IMR-90 (cell line): ENCODE results near the gene RASGRP2. TPM values are rescaled to one million over a fixed set of nuclear protein-coding genes. Genes with fewer than 3 reads are reported as not detected.

Experiments
- ATAC-seq: fragments of 200-7000 bp; cut with Tn5 transposase; 2 replicates; pipeline ENCODE4 v1.9.1; 2020; ENCODE audit warnings: low read depth, mild to moderate bottlenecking, moderate library complexity
- BruUV-seq: library from RNA; stranded (reverse); fragments of 400-500 nt; replicated peaks from 2 replicates; lab custom pipeline; 2021; lab: Mats Ljungman, UMichigan
- CTCF ChIA-PET: fragments of 300-600 bp; formaldehyde crosslinking; extraction: SDS; loops from one replicate; lab custom pipeline; 2021; ENCODE audit warnings: antibody characterized with exemption; lab: Yijun Ruan, JAX
- POLR2A ChIA-PET: fragments of 300-600 bp; sonication (Branson Sonifier 250); formaldehyde crosslinking; loops from one replicate; lab custom pipeline; 2022; ENCODE audit warnings: antibody characterized with exemption; ENCODE audit not compliant: unreplicated experiment; lab: Charles Lee
- DNase-seq: peaks from one replicate; pipeline ENCODE4 v3.0.0; 2013
- H2AFZ ChIP-seq: replicated peaks from 2 replicates; pipeline ENCODE3; 2013; ENCODE audit warnings: low read length, mild to moderate bottlenecking; ENCODE audit not compliant: poor library complexity
- H2AK5ac ChIP-seq: 2 replicates; pipeline ENCODE4 v1.6.1; 2013; ENCODE audit warnings: low read depth, low read length, inconsistent platforms
- H2AK9ac ChIP-seq: replicated peaks from 2 replicates; pipeline ENCODE3; 2013; ENCODE audit warnings: mild to moderate bottlenecking, low read depth, low read length, moderate library complexity; ENCODE audit not compliant: poor library complexity
- H2BK120ac ChIP-seq: 2 replicates; pipeline ENCODE4 v1.6.1; 2013; ENCODE audit warnings: low read depth, low read length, inconsistent platforms
- H2BK15ac ChIP-seq: 3 replicates; pipeline ENCODE4 v1.6.1; 2013; ENCODE audit warnings: low read depth, low read length, inconsistent platforms
- H2BK20ac ChIP-seq: 2 replicates; pipeline ENCODE4 v1.6.1; 2013; ENCODE audit warnings: low read depth, mild to moderate bottlenecking, inconsistent platforms, low read length, moderate library complexity
- H2BK5ac ChIP-seq: 2 replicates; pipeline ENCODE4 v1.6.1; 2013; ENCODE audit warnings: mild to moderate bottlenecking, low read depth, low read length, inconsistent platforms; ENCODE audit not compliant: poor library complexity, severe bottlenecking
- H3K14ac ChIP-seq: replicated peaks from 2 replicates; pipeline ENCODE4 v1.6.1; 2013; ENCODE audit warnings: low read depth, low read length, inconsistent platforms
- H3K18ac ChIP-seq: 2 replicates; pipeline ENCODE4 v1.6.1; 2013; ENCODE audit warnings: low read depth, low read length, control low read depth
- H3K23ac ChIP-seq: 2 replicates; pipeline ENCODE4 v1.6.1; 2013; ENCODE audit warnings: low read depth, low read length, inconsistent platforms
- H3K27ac ChIP-seq: 2 replicates; pipeline ENCODE4 v1.5.1; 2013; ENCODE audit warnings: mild to moderate bottlenecking, control low read depth, low read length; ENCODE audit not compliant: insufficient read depth
- H3K27me3 ChIP-seq: 2 replicates; pipeline ENCODE4 v1.6.1; 2013; ENCODE audit warnings: low read length; ENCODE audit not compliant: control insufficient read depth, insufficient read depth
- H3K36me3 ChIP-seq: 2 replicates; pipeline ENCODE4 v1.6.1; 2013; ENCODE audit warnings: low read length, mixed read lengths; ENCODE audit not compliant: control insufficient read depth, insufficient read depth
- H3K4ac ChIP-seq: 2 replicates; pipeline ENCODE4 v1.6.1; 2013; ENCODE audit warnings: low read depth, low read length, inconsistent platforms
- H3K4me1 ChIP-seq: 2 replicates; pipeline ENCODE4 v1.6.1; 2013; ENCODE audit warnings: low read length, mixed read lengths; ENCODE audit not compliant: control insufficient read depth, insufficient read depth
- H3K4me2 ChIP-seq: 2 replicates; pipeline ENCODE4 v1.6.1; 2013; ENCODE audit warnings: low read depth, mild to moderate bottlenecking, control low read depth, low read length, moderate library complexity
- H3K4me3 ChIP-seq: 2 replicates; pipeline ENCODE4 v1.5.1; 2013; ENCODE audit warnings: low read depth, mild to moderate bottlenecking, control low read depth, low read length, moderate library complexity; ENCODE audit not compliant: insufficient read depth
- H3K56ac ChIP-seq: 2 replicates; pipeline ENCODE4 v1.6.1; 2013; ENCODE audit warnings: low read length, inconsistent platforms; ENCODE audit not compliant: insufficient read depth; ENCODE audit errors: extremely low read depth
- H3K79me1 ChIP-seq, 2 experiments: 2 replicates each; pipeline ENCODE4 v1.6.1; 2013; ENCODE audit warnings: low read length in 2 of 2, inconsistent platforms in 1 of 2, low read depth in 1 of 2
- H3K9ac ChIP-seq: 2 replicates; pipeline ENCODE4 v1.6.1; 2013; ENCODE audit warnings: low read depth, low read length, control low read depth
- H3K9me1 ChIP-seq: 2 replicates; pipeline ENCODE4 v1.6.1; 2013; ENCODE audit warnings: low read length, inconsistent platforms; ENCODE audit not compliant: insufficient read depth
- H3K9me3 ChIP-seq: 2 replicates; pipeline ENCODE4 v1.6.1; 2013; ENCODE audit warnings: low read length; ENCODE audit not compliant: control insufficient read depth, insufficient read depth
- H4K20me1 ChIP-seq: 2 replicates; pipeline ENCODE4 v1.6.1; 2013; ENCODE audit warnings: low read length, inconsistent platforms; ENCODE audit not compliant: insufficient read depth
- H4K5ac ChIP-seq: 2 replicates; pipeline ENCODE4 v1.6.1; 2013; ENCODE audit warnings: mild to moderate bottlenecking, low read depth, low read length, control low read depth
- H4K8ac ChIP-seq, 2 experiments: 2 replicates each; pipeline ENCODE4 v1.6.1; 2013; ENCODE audit warnings: low read depth in 2 of 2, low read length in 2 of 2, control low read depth in 1 of 2, inconsistent platforms in 1 of 2
- H4K91ac ChIP-seq: 2 replicates; pipeline ENCODE4 v1.6.1; 2013; ENCODE audit warnings: low read depth, low read length, inconsistent platforms; ENCODE audit not compliant: insufficient read depth
- ELK1 ChIP-seq: fragments of 150-350 bp; IDR thresholded peaks from 2 replicates; pipeline ENCODE4 v1.6.1; 2016; ENCODE audit warnings: low read depth, mild to moderate bottlenecking, low read length, moderate library complexity, borderline replicate concordance
- MAFK ChIP-seq: IDR thresholded peaks from 2 replicates; pipeline ENCODE4 v1.6.1; 2012; ENCODE audit warnings: low read depth, low read length, improper control_type of control experiment
- POLR2A ChIP-seq: IDR thresholded peaks from 2 replicates; pipeline ENCODE4 v1.6.1; 2012; ENCODE audit warnings: mild to moderate bottlenecking, low read depth, low read length
- RCOR1 ChIP-seq: IDR thresholded peaks from 2 replicates; pipeline ENCODE4 v1.6.1; 2012; ENCODE audit warnings: mild to moderate bottlenecking, low read length, improper control_type of control experiment; ENCODE audit not compliant: insufficient replicate concordance
- WGBS, 2 experiments: methylation state at CpG; one replicate each; pipeline versions ENCODE4 v1.1.5 to v1.1.7; 2013; ENCODE audit warnings: missing lambda C conversion rate in 2 of 2; ENCODE audit not compliant: insufficient read length in 1 of 2; ENCODE audit errors: extremely low coverage in 2 of 2; 5-methylcytosine and 5-hydroxymethylcytosine counted together
- dilution Hi-C: fragments of 300-500 bp; cut with HindIII; formaldehyde crosslinking; loops from one replicate; pipeline ENCODE4 v1.14.3; 2018; ENCODE audit warnings: low sequenced_read_pairs; ENCODE audit not compliant: unreplicated experiment
- in situ Hi-C: fragments of 300-500 bp; cut with MboI; formaldehyde crosslinking; loops from 3 replicates; pipeline ENCODE4 v1.14.3; 2019; ENCODE audit warnings: low sequenced_read_pairs, inconsistent platforms, mixed read lengths
- intact Hi-C: fragments of 100-400 bp; cut with micrococcal nuclease; formaldehyde crosslinking; loops from 2 replicates; pipeline ENCODE4 v1.10.0; 2022
- polyA plus RNA-seq, 3 experiments: library from polyadenylated mRNA; depleted of rRNA; stranded (reverse); fragments of >200 nt; gene quantifications; 2 replicates each; pipeline ENCODE4 v1.2.3, GENCODE V29; 2012; ENCODE audit warnings: low replicate concordance in 1 of 3
- total RNA-seq: library from RNA; depleted of rRNA; stranded (reverse); fragments of >200 nt; gene quantifications from 2 replicates; pipeline ENCODE4 v1.2.3, GENCODE V29; 2012

RASGRP2 gene
- total and polyA plus RNA-seq, 2 of the 4 experiments (the other 2 are of a cell fraction) = 1.2 TPM; not detected in 1

DNA sequence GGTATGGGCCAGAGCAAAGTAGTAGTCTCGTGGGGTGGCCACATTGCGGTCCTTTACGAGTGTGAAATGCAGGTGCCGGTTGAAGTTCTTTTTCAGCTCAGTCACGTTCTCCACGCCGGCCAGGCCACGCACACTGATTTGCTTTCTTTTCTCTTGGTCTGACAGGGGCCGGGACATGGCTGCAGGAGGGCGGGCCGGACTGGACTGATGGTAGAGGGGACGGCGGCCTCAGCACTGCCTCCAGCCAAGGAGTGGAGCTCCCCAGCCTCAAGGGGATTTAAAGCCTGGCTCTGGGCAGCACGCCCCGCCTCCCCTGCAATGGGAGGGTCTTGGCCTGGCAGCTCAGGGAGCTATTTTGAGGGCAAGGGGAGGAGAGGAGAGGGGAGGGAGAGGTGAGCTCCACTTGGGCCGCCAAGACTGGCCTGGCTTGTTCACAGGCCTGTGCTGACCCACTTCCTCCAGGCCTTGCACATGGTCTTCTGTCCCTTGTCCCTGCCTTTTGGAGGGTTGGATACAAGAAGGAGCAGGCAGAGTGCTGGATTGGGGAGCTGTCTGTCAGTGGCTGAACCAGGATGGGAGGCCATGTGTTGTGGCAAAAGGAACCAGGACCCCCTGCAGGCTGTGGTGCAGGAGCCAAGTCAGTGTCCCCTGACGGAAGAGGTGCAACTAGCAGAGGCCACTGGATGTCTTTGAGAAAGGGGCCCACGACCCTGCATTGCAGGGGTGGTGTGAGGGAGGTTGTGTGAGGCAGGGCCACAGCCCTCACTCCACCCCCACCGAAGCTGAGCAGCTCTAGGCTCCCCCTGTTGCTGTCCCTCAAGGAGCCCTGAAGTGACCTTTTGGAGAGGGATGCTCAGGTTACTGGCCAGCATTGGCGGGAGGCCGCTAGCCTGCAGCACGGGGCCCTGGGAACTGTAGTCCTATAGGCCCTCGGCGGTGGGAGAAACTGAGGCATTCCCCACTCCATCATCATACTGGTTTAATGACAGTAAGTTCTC is 16.1 kb upstream of the RASGRP2 start, which contains the start of gene PYGM:
Gene PYGM (minus strand): TSS at position 253 of the 998 bp plus-strand sequence. CDS start 76 bp downstream, at position 177.
- ATAC-seq (peak; percentile 30), DNase-seq (no peak)
- dilution Hi-C loops = no loop called here
- Histone ChIP-seq H4K5ac (no peak within 1 kb of the TSS), H4K91ac (no peak within 1 kb of the TSS), H2BK15ac (no peak within 1 kb of the TSS), H2AK5ac (no peak within 1 kb of the TSS), H3K18ac (no peak within 1 kb of the TSS), H2AFZ (peak within 1 kb of the TSS; percentile 54), H3K9me1 (peaks cover 14% of the 10 kb centered on the region; the same call in 1 of the 2 replicates), H2BK120ac (no peak within 1 kb of the TSS), H3K4me2 (no peak within 1 kb of the TSS), H2BK5ac (no peak within 1 kb of the TSS), H3K4me1 (peaks cover 18% of the 10 kb centered on the region), H3K23ac (no peak within 1 kb of the TSS), H3K14ac (no peak within 1 kb of the TSS), H3K36me3 (peaks cover 31% of the 10 kb centered on the region), H3K27ac (no peak within 1 kb of the TSS), H2BK20ac (no peak within 1 kb of the TSS), H3K9me3 (no peaks in the 10 kb centered on the region), H3K9ac (no peak within 1 kb of the TSS), H4K20me1 (peaks cover 33% of the 10 kb centered on the region), H2AK9ac (peak within 1 kb of the TSS; percentile 39), H3K79me1 (peaks cover 10 to 33% of the 10 kb centered on the region in 2 experiments; a peak in 3 of 4 replicates), H3K4me3 (no peak within 1 kb of the TSS), H3K27me3 (no peaks in the 10 kb centered on the region), H4K8ac (no peak within 1 kb of the TSS), H3K4ac (no peak within 1 kb of the TSS), H3K56ac (no peak within 1 kb of the TSS)
- BruUV-seq = no TSS peak
- in situ Hi-C loops = no loop called here
- intact Hi-C loops = no loop called here
- WGBS, 2 experiments = 74% methylated on average over 8 of the region's 24 CpGs; no CpG with 5 or more reads in 1 of the 2 experiments
- TF ChIP-seq ELK1 = no peak
- TF ChIP-seq MAFK = no peak
- TF ChIP-seq RCOR1 = no peak
- peak; percentile 1; the same call in 1 of the 2 replicates for TF ChIP-seq POLR2A
- POLR2A ChIA-PET = interaction anchor here (0.6 kb wide), 1 partner anchor 744 kb away, joined by 3 read pairs; no protein-coding TSS in a partner anchor
- CTCF ChIA-PET = no interaction called here
